ENCODE data around the gene MFAP4. TPM values are rescaled to one million over a fixed set of nuclear protein-coding genes. Genes with fewer than 3 reads are reported as not detected.

Gene MFAP4
- total and polyA plus RNA-seq, 9 of the 15 experiments (the other 6 are each of a cell fraction or from before 2014, with no cell fraction given) = 0.07 to 0.24 TPM; not detected in 7

GRCh38 chr17:19336938-19337711 lies 49.9 kb downstream of the MFAP4 start (continued):
- TF ChIP-seq CBX5 (IDR thresholded peaks at IDR 0.05; ENCODE audit: borderline replicate concordance, low read depth) (no peak), NFE2 (IDR thresholded peaks at IDR 0.05; ENCODE audit: low read depth) (no peak), POLR2B (IDR thresholded peaks at IDR 0.05; ENCODE audit: low read depth, partially characterized antibody) (no peak), CTCF (IDR thresholded peaks at IDR 0.05 in 2 of 3, conservative IDR thresholded peaks at IDR 0.05 in 1 of 3; ENCODE audit: insufficient read depth in 2 of 3, low read depth in 1 of 3, low read length in 3 of 3) (peak; percentile 20 to 47 (median 31); a peak in 4 of 6 replicates), U2AF2 (optimal IDR thresholded peaks at IDR 0.05; ENCODE audit: low read depth, low read length) (no peak), ZNF280A (IDR thresholded peaks at IDR 0.05; ENCODE audit: low read depth, partially characterized antibody) (no peak), SRSF9 (IDR thresholded peaks at IDR 0.05; ENCODE audit: borderline replicate concordance, low read depth, low read length) (no peak), ZBTB7A (IDR thresholded peaks at IDR 0.05; ENCODE audit: borderline replicate concordance, control insufficient read depth, low read depth, low read length) (no peak), ILF3 (IDR thresholded peaks at IDR 0.05; ENCODE audit: borderline replicate concordance) (no peak), KDM1A (IDR thresholded peaks at IDR 0.05) (no peak), YBX1 (IDR thresholded peaks at IDR 0.05) (no peak), HDGF (IDR thresholded peaks at IDR 0.05) (no peak), L3MBTL2 (IDR thresholded peaks at IDR 0.05) (peak; percentile 42; the same call in 1 of the 2 replicates), RHOXF2B (CRISPR knock-in tag; conservative IDR thresholded peaks at IDR 0.05) (no peak), HSF4 (CRISPR knock-in tag; IDR thresholded peaks at IDR 0.05; ENCODE audit: borderline replicate concordance) (no peak), ETV6 (IDR thresholded peaks at IDR 0.05; ENCODE audit: borderline replicate concordance in 1 of 2, low read depth in 2 of 2, low read length in 1 of 2) (no peak), ETV6 (CRISPR knock-in tag; IDR thresholded peaks at IDR 0.05; ENCODE audit: borderline replicate concordance) (no peak), ZNF311 (CRISPR knock-in tag; IDR thresholded peaks at IDR 0.05) (no peak), BDP1 (IDR thresholded peaks at IDR 0.05; ENCODE audit: insufficient read depth, insufficient read length) (no peak)
- TF ChIP-seq, protein P1, sequence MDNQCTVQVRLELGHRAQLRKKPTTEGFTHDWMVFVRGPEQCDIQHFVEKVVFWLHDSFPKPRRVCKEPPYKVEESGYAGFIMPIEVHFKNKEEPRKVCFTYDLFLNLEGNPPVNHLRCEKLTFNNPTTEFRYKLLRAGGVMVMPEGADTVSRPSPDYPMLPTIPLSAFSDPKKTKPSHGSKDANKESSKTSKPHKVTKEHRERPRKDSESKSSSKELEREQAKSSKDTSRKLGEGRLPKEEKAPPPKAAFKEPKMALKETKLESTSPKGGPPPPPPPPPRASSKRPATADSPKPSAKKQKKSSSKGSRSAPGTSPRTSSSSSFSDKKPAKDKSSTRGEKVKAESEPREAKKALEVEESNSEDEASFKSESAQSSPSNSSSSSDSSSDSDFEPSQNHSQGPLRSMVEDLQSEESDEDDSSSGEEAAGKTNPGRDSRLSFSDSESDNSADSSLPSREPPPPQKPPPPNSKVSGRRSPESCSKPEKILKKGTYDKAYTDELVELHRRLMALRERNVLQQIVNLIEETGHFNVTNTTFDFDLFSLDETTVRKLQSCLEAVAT (IDR thresholded peaks at IDR 0.05) = no peak
- TF ChIP-seq, protein P2, sequence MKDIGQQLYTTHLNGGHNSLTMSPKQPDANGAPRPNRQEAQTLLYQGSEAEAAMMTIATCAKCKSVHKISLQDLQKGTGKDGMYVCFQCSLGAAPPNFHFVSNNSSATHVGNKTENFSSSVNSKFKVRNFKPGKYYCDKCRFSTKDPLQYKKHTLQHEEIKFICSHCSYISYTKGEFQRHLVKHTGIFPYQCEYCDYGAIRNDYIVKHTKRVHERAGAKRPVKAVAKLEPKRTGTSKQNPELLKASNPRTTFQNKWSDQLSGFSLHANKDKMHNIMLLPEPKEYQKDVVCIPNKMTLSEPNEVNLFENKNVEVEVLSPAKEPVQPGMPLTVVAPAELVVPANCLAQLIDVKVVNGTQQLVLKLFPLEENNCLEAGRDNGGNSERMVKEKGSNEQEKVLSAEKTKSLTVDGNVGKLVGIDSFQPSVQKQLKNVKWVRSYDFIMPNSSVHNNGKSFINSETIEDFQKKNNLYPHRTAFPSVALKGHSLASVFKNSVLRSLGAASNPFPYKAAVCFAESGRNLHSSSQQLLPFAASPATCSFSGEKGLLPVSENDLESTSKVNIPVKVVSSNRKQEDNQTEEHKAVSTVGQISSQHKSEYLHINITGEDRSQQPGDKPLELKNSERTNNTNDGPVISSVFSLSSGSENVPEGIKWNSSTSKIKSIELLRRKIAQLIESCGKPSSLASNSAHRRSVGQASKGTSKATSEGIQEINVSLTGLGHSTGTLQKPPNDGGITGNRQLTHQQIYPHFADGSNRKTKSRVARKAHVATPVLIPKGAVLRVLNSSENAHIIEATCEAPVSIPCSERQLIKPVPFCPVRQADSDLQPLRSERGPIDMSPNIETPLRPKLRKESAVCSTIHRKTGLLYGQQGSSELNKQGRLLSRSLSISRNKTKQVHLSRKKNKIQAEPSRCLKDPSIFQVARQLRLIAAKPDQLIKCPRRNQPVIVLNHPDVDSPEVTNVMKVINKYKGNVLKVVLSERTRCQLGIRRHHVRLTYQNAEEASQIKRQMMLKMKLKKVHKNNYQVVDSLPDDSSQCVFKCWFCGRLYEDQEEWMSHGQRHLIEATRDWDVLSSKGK (CRISPR knock-in tag; IDR thresholded peaks at IDR 0.05) = no peak
